ENCODE results near the gene SLIT3.

- TF ChIP-seq ZBTB17 (tag by site-specific recombination; IDR thresholded peaks at IDR 0.05) (no peak), ZFP41 (tag by site-specific recombination; IDR thresholded peaks at IDR 0.05; ENCODE audit: borderline replicate concordance) (no peak), KLF9 (tag by site-specific recombination; IDR thresholded peaks at IDR 0.05; ENCODE audit: low read depth) (no peak), OVOL3 (tag by site-specific recombination; IDR thresholded peaks at IDR 0.05) (no peak), GLI4 (tag by site-specific recombination; IDR thresholded peaks at IDR 0.05) (no peak), ZNF10 (tag by site-specific recombination; IDR thresholded peaks at IDR 0.05) (no peak), YY1 (tag by site-specific recombination; IDR thresholded peaks at IDR 0.05) (no peak), ZBTB7A (tag by site-specific recombination; IDR thresholded peaks at IDR 0.05; ENCODE audit: low read depth) (no peak), HOXC10 (CRISPR knock-in tag; IDR thresholded peaks at IDR 0.05) (no peak), SP2 (tag by site-specific recombination; IDR thresholded peaks at IDR 0.05) (no peak), ZNF707 (tag by site-specific recombination; IDR thresholded peaks at IDR 0.05) (no peak)
- TF ChIP-seq, protein P1, sequence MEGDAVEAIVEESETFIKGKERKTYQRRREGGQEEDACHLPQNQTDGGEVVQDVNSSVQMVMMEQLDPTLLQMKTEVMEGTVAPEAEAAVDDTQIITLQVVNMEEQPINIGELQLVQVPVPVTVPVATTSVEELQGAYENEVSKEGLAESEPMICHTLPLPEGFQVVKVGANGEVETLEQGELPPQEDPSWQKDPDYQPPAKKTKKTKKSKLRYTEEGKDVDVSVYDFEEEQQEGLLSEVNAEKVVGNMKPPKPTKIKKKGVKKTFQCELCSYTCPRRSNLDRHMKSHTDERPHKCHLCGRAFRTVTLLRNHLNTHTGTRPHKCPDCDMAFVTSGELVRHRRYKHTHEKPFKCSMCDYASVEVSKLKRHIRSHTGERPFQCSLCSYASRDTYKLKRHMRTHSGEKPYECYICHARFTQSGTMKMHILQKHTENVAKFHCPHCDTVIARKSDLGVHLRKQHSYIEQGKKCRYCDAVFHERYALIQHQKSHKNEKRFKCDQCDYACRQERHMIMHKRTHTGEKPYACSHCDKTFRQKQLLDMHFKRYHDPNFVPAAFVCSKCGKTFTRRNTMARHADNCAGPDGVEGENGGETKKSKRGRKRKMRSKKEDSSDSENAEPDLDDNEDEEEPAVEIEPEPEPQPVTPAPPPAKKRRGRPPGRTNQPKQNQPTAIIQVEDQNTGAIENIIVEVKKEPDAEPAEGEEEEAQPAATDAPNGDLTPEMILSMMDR (tag by site-specific recombination; IDR thresholded peaks at IDR 0.05) = no peak
- TF ChIP-seq, protein P2, sequence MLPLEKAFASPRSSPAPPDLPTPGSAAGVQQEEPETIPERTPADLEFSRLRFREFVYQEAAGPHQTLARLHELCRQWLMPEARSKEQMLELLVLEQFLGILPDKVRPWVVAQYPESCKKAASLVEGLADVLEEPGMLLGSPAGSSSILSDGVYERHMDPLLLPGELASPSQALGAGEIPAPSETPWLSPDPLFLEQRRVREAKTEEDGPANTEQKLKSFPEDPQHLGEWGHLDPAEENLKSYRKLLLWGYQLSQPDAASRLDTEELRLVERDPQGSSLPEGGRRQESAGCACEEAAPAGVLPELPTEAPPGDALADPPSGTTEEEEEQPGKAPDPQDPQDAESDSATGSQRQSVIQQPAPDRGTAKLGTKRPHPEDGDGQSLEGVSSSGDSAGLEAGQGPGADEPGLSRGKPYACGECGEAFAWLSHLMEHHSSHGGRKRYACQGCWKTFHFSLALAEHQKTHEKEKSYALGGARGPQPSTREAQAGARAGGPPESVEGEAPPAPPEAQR (tag by site-specific recombination; IDR thresholded peaks at IDR 0.05) = no peak
Observed at GRCh38 chr5:168674893-168675482, 626.0 kb downstream of the SLIT3 start.
